Right atrium auricular region (tissue), 2 donors: ENCODE measurements around the gene AGA. TPM values are rescaled to one million over a fixed set of nuclear protein-coding genes. Genes with fewer than 3 reads are reported as not detected.

Experiments used
- DNase-seq: peaks from one replicate; pipeline ENCODE4 v3.0.0-alpha.2; 2019; ENCODE audit warnings: low spot score
- H3K27ac ChIP-seq, 2 donors: fragments of 200-600 bp; sonication (generic); 1 replicate in 1 of 2; 2 replicates in 1 of 2; pipeline ENCODE4 v1.5.1; 2016 to 2019
- H3K27me3 ChIP-seq, 2 donors: fragments of 200-600 bp; sonication (generic); one replicate each; pipeline versions ENCODE4 v1.5.1 to v1.6.0; 2017 to 2019
- H3K36me3 ChIP-seq: fragments of 200-600 bp; sonication (generic); one replicate; pipeline ENCODE4 v1.5.1; 2016
- H3K4me1 ChIP-seq, 2 donors: fragments of 200-600 bp; sonication (generic); one replicate each; pipeline versions ENCODE4 v1.5.1 to v1.6.0; 2017 to 2019
- H3K4me3 ChIP-seq, 2 donors: fragments of 200-600 bp; sonication (generic); 1 replicate in 1 of 2; 2 replicates in 1 of 2; pipeline ENCODE4 v1.5.1; 2017 to 2019; ENCODE audit warnings: mild to moderate bottlenecking in 1 of 2, moderate library complexity in 1 of 2
- H3K9me3 ChIP-seq, 2 donors: fragments of 200-600 bp; sonication (generic); one replicate each; pipeline ENCODE4 v1.5.1; 2019
- CTCF ChIP-seq, 2 donors: fragments of 200-600 bp; sonication (generic); IDR thresholded peaks; one replicate each; pipeline ENCODE4 v1.5.1; 2019; ENCODE audit warnings: antibody characterized with exemption in 2 of 2
- total RNA-seq, 2 donors: library from RNA; depleted of rRNA; stranded (reverse); fragments of >200 nt; gene quantifications; one replicate each; pipeline ENCODE4 v1.1.0, GENCODE V29; 2016

The AGA gene
- total RNA-seq, 2 donors from 2014 or later, result 5.4 to 14.5 TPM

- Histone ChIP-seq H3K27me3 (no peaks in the 10 kb centered on the region), H3K4me1 (peaks cover 0 to 5% of the 10 kb centered on the region in 2 donors), H3K9me3 (no peaks in the 10 kb centered on the region), H3K27ac (no peak overlapping the region), H3K4me3 (no peak overlapping the region), H3K36me3 (no peaks in the 10 kb centered on the region)
- no peak for DNase-seq
- no peak for TF ChIP-seq CTCF (IDR thresholded peaks at IDR 0.05)
Observed at GRCh38 chr4:177447417-177448004, 5.3 kb upstream of the AGA start.

GRCh38 chr4:177446586-177446985 lies 4.3 kb upstream of the AGA start:
- no peak overlapping the region for H3K27ac ChIP-seq
- H3K36me3 ChIP-seq, result no peaks in the 10 kb centered on the region
- no peaks in the 10 kb centered on the region for H3K9me3 ChIP-seq
- H3K4me3 ChIP-seq, result no peak overlapping the region
- no peak for DNase-seq
- TF ChIP-seq CTCF (IDR thresholded peaks at IDR 0.05), result no peak
- no peaks in the 10 kb centered on the region for H3K27me3 ChIP-seq
- H3K4me1 ChIP-seq, result peaks cover 0 to 8% of the 10 kb centered on the region in 2 donors

GRCh38 chr4:177444911-177445736 lies 2.9 kb upstream of the AGA start:
- TF ChIP-seq CTCF (IDR thresholded peaks at IDR 0.05), result no peak
- H3K27me3 ChIP-seq, result no peaks in the 10 kb centered on the region
- no peaks in the 10 kb centered on the region for H3K36me3 ChIP-seq
- H3K4me1 ChIP-seq, result peaks cover 0 to 14% of the 10 kb centered on the region in 2 donors
- DNase-seq, result no peak
- H3K27ac ChIP-seq, result no peak overlapping the region
- no peak overlapping the region for H3K4me3 ChIP-seq
- H3K9me3 ChIP-seq, result no peaks in the 10 kb centered on the region

- H3K36me3 ChIP-seq, result no peaks in the 10 kb centered on the region
- H3K27ac ChIP-seq, result peak overlapping the region; percentile 93 to 94
- TF ChIP-seq CTCF (IDR thresholded peaks at IDR 0.05), result no peak
- no peaks in the 10 kb centered on the region for H3K27me3 ChIP-seq
- no peaks in the 10 kb centered on the region for H3K9me3 ChIP-seq
- no peak for DNase-seq
- H3K4me1 ChIP-seq, result peaks cover 0 to 14% of the 10 kb centered on the region in 2 donors
- H3K4me3 ChIP-seq, result peak overlapping the region; percentile 63 to 69
Observed at GRCh38 chr4:177441061-177441802, 1.0 kb downstream of the AGA start.

GRCh38 chr4:177436456-177436855 lies 5.8 kb downstream of the AGA start:
- no peak for DNase-seq
- Histone ChIP-seq H3K36me3 (no peaks in the 10 kb centered on the region), H3K4me3 (no peak overlapping the region), H3K27ac (no peak overlapping the region), H3K27me3 (no peaks in the 10 kb centered on the region), H3K9me3 (no peaks in the 10 kb centered on the region), H3K4me1 (peaks cover 0 to 4% of the 10 kb centered on the region in 2 donors)
- TF ChIP-seq CTCF (IDR thresholded peaks at IDR 0.05), result no peak
